Measurements from ENCODE around the gene VKORC1L1. TPM values are rescaled to one million over a fixed set of nuclear protein-coding genes. Genes with fewer than 3 reads are reported as not detected.
"Not testable (repeated sequence)": the region's sequence is repeated elsewhere in the genome, so short reads cannot be mapped to it uniquely, and the experiment has no call there.

The VKORC1L1 gene
- polyA plus RNA-seq, 1 donor from 2014 or later, result 18.2 TPM

DNA sequence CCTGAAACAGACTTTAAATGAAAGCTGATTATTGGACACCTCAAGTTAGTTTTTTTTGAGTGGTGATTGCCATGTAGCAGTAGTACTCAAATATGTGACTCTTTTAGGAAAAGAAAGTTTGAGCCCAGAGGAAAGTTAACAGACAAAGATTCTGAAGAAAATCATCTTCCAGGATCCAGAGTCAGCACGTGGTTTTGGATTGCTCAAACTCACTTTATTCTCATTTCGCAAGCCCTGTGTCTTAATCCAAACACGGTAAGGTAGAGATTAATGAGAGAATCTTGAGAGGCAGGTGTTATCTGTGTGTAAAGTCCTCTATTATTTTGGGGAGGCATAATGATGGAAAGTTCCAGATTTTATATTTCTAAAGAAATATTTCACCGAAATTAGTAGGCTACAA lies 2.8 kb downstream of the VKORC1L1 start:
- not testable (repeated sequence) for H3K79me2 ChIP-seq (replicated peaks; ENCODE audit: insufficient read depth, low read length); H3K9me2 ChIP-seq (ENCODE audit: insufficient read depth, low read length)

DNA sequence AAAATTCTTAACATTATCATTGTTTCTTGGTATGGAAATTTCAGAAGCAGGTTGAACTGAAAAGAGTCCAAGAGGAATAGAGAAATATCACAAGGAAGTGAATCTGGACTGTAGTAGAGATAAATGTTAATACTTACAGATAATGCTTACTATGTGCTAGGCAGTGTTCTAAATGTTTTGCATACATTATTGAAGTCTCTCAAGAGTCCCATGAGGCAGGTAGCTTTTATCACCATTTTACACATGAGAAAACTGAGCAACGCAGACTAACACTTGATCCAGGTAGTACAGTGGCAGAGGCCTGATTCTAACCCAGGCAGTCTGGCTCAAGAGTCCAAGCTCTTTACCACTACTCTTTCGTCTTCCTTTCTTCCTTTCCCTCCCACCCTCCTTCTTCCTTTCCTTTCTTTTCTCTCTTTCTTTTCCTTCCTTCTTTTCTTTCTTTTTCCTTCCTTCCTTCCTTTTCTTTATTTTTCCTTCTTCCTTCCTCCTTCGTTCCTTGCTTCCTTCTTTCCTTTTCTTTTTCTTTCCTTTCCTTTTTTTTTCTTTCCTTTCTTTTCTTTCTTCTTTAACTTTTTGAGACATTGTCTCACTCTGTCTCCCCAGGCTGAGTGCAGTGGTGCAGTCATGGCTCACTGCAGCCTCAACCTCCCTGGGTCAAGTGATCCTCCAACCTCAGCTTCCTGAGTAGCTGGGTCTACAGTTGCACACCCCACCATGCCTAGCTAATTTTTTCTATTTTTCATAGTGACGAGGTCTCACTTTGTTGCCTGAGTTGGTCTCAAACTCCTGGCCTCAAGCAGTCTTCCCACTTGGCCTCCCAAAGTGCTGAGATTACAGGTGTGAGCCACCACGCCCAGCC lies 6.6 kb downstream of the VKORC1L1 start:
- not testable (repeated sequence) for H3K9me2 ChIP-seq (ENCODE audit: insufficient read depth, low read length); H3K9me3 ChIP-seq (ENCODE audit: low read length); H3K9ac ChIP-seq (ENCODE audit: low read length); H2AFZ ChIP-seq (ENCODE audit: low read depth, low read length); H3K4me2 ChIP-seq (ENCODE audit: low read length); H4K20me1 ChIP-seq (ENCODE audit: insufficient read depth); H3K79me2 ChIP-seq (replicated peaks; ENCODE audit: insufficient read depth, low read length); H3K4me3 ChIP-seq (ENCODE audit: low read length); H3K27ac ChIP-seq (ENCODE audit: low read length); H3K27me3 ChIP-seq (ENCODE audit: insufficient read depth, low read depth, low read length); H3K36me3 ChIP-seq (ENCODE audit: insufficient read depth, low read length); H3F3A ChIP-seq (ENCODE audit: insufficient read depth, low read length, poor library complexity, severe bottlenecking)

More for the DNA sequence above, 2.8 kb downstream of the VKORC1L1 start:
- H3K27me3 ChIP-seq (ENCODE audit: insufficient read depth, low read depth, low read length); H2AFZ ChIP-seq (ENCODE audit: low read depth, low read length); H3K9ac ChIP-seq (ENCODE audit: low read length); H3K27ac ChIP-seq (ENCODE audit: low read length); H3K4me3 ChIP-seq (ENCODE audit: low read length); H4K20me1 ChIP-seq (ENCODE audit: insufficient read depth); H3F3A ChIP-seq (ENCODE audit: insufficient read depth, low read length, poor library complexity, severe bottlenecking); H3K9me3 ChIP-seq (ENCODE audit: low read length); H3K36me3 ChIP-seq (ENCODE audit: insufficient read depth, low read length); H3K4me2 ChIP-seq (ENCODE audit: low read length): not testable (repeated sequence)

DNA sequence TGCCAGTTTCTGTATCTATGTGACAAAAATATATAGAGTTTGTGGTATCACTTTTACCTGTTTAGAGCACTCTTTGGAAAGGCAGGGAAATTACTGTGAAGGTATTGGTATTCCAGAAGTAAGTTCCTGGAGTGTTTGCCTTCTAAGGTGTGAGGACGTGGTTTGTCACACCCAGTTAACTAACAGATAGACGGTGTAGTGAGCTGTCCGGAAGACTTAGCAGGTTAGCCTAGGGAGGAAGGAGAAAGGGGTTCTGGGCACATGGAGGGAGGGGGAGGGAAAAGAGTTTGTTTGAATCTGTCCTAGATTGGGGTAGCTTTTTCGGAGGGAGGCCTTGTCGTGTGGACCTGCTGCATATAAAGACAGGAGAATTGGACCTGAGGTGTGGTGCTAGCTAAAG lies 7.4 kb downstream of the VKORC1L1 start:
- not testable (repeated sequence) for H3K36me3 ChIP-seq (ENCODE audit: insufficient read depth, low read length); H3K79me2 ChIP-seq (replicated peaks; ENCODE audit: insufficient read depth, low read length)

DNA sequence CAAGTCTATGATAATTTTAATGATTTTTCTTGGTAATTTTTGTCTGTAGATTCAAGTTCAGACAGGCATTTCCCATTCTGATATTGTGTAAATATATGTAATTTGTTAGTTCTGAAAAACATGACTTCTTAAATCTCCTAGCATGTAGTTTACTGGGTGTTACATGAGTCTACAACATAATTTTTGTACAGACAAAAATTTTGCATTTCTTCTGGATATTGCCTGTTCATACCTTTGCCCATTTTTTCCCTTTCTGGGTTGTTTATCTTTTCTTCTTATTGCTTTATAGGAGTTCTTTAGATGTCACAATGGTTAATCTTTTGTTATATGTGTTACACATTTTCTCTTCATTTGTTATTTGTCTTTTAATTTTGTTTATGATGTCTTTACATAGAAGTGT lies 12.1 kb downstream of the VKORC1L1 start:
- H3F3A ChIP-seq (ENCODE audit: insufficient read depth, low read length, poor library complexity, severe bottlenecking); H3K79me2 ChIP-seq (replicated peaks; ENCODE audit: insufficient read depth, low read length); H4K20me1 ChIP-seq (ENCODE audit: insufficient read depth); H3K27me3 ChIP-seq (ENCODE audit: insufficient read depth, low read depth, low read length); H3K27ac ChIP-seq (ENCODE audit: low read length); H3K9me2 ChIP-seq (ENCODE audit: insufficient read depth, low read length); H2AFZ ChIP-seq (ENCODE audit: low read depth, low read length); H3K36me3 ChIP-seq (ENCODE audit: insufficient read depth, low read length); H3K9ac ChIP-seq (ENCODE audit: low read length); H3K9me3 ChIP-seq (ENCODE audit: low read length); H3K4me3 ChIP-seq (ENCODE audit: low read length); H3K4me2 ChIP-seq (ENCODE audit: low read length): not testable (repeated sequence)

More for the DNA sequence above, 7.4 kb downstream of the VKORC1L1 start:
- not testable (repeated sequence) for H3K9me2 ChIP-seq (ENCODE audit: insufficient read depth, low read length); H3K4me2 ChIP-seq (ENCODE audit: low read length); H3K9ac ChIP-seq (ENCODE audit: low read length); H3K27me3 ChIP-seq (ENCODE audit: insufficient read depth, low read depth, low read length); H3K27ac ChIP-seq (ENCODE audit: low read length); H2AFZ ChIP-seq (ENCODE audit: low read depth, low read length); H3K9me3 ChIP-seq (ENCODE audit: low read length); H3K4me3 ChIP-seq (ENCODE audit: low read length); H3F3A ChIP-seq (ENCODE audit: insufficient read depth, low read length, poor library complexity, severe bottlenecking); H4K20me1 ChIP-seq (ENCODE audit: insufficient read depth)

DNA sequence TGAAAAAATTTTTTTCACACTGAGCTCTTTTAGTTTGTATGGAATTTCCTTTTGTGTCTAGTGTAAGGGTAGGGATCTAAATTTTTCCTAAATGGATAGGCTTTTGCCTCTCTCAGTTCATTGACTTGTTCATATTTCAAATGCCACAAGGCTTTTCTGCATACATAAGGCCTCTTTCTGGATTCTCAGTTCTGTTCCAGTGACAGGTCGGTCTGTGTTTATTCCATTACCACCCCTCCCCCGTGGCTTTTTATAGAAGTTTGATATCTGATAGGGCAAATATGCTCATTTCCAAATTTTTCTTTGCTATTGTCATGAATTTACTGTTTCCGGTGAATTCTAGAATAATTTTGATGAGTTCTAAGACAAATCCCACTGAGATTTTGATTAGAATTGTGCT lies 12.7 kb downstream of the VKORC1L1 start:
- not testable (repeated sequence) for H3K9ac ChIP-seq (ENCODE audit: low read length); H3K79me2 ChIP-seq (replicated peaks; ENCODE audit: insufficient read depth, low read length); H3K27me3 ChIP-seq (ENCODE audit: insufficient read depth, low read depth, low read length); H3K36me3 ChIP-seq (ENCODE audit: insufficient read depth, low read length); H3K27ac ChIP-seq (ENCODE audit: low read length); H3K9me2 ChIP-seq (ENCODE audit: insufficient read depth, low read length); H3F3A ChIP-seq (ENCODE audit: insufficient read depth, low read length, poor library complexity, severe bottlenecking); H4K20me1 ChIP-seq (ENCODE audit: insufficient read depth); H3K4me2 ChIP-seq (ENCODE audit: low read length); H3K9me3 ChIP-seq (ENCODE audit: low read length); H3K4me3 ChIP-seq (ENCODE audit: low read length); H2AFZ ChIP-seq (ENCODE audit: low read depth, low read length)

DNA sequence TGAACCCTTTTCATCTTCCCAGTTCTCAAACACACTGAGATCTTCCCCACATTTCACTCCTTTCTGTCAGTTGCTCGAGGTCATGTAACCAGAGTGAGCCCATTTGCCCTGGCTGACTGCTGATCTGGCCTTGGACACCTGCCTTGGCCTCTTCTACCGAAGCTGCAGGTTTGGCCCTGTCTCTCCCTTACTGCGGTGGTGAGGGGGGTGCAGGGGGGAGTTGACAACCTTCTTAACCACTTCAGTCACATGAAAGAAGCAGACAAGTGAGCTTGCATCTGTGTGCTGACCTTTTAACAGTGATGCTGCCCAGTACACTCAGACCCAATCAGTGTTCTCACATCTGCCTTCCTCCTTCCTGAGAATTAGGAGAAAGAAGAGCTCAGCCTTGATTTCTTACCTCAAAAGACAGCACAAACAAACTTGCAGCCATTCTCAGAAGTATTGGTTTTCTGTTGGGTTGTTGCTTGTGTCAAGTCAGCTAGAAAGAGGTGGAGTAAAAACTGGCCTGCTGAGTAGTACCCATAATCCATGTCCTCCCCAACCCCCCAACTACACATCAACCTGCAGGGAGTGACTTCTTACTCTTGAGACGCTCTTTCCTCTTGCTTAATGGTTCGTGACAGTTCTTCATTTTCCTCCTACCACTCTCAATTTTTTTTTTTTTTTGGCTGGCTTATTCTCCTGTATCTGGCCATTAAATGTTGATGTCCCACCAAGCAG lies 15.7 kb downstream of the VKORC1L1 start:
- H3K9ac ChIP-seq (ENCODE audit: low read length); H3K9me2 ChIP-seq (ENCODE audit: insufficient read depth, low read length); H3K4me2 ChIP-seq (ENCODE audit: low read length); H3K4me3 ChIP-seq (ENCODE audit: low read length); H2AFZ ChIP-seq (ENCODE audit: low read depth, low read length); H3K27ac ChIP-seq (ENCODE audit: low read length); H3K9me3 ChIP-seq (ENCODE audit: low read length); H3K79me2 ChIP-seq (replicated peaks; ENCODE audit: insufficient read depth, low read length); H3K36me3 ChIP-seq (ENCODE audit: insufficient read depth, low read length); H4K20me1 ChIP-seq (ENCODE audit: insufficient read depth); H3F3A ChIP-seq (ENCODE audit: insufficient read depth, low read length, poor library complexity, severe bottlenecking); H3K27me3 ChIP-seq (ENCODE audit: insufficient read depth, low read depth, low read length): not testable (repeated sequence)

DNA sequence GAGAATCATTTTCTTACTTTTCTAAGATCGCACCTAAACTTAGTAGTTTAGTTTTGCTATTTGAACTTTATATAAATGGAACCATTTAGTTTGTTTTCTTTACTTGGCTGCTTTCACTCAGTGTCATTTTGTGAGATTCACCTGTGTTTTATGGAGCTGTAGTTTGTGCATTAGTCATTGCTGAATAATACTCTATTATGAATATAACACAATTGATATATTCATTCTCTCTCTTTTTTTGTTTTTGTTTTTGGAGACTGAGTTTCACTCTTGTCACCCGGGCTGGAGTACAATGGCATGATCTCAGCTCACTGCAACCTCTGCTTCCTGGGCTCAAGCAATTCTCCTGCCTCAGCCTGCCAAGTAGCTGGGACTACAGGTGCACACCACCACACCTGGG lies 16.8 kb downstream of the VKORC1L1 start:
- H3K4me2 ChIP-seq (ENCODE audit: low read length), result not testable (repeated sequence)

More for the DNA sequence above, 16.8 kb downstream of the VKORC1L1 start:
- not testable (repeated sequence) for H3K4me3 ChIP-seq (ENCODE audit: low read length); H3K9ac ChIP-seq (ENCODE audit: low read length); H3K79me2 ChIP-seq (replicated peaks; ENCODE audit: insufficient read depth, low read length); H3K27ac ChIP-seq (ENCODE audit: low read length); H3K36me3 ChIP-seq (ENCODE audit: insufficient read depth, low read length); H3K9me3 ChIP-seq (ENCODE audit: low read length); H2AFZ ChIP-seq (ENCODE audit: low read depth, low read length); H3F3A ChIP-seq (ENCODE audit: insufficient read depth, low read length, poor library complexity, severe bottlenecking); H4K20me1 ChIP-seq (ENCODE audit: insufficient read depth); H3K9me2 ChIP-seq (ENCODE audit: insufficient read depth, low read length); H3K27me3 ChIP-seq (ENCODE audit: insufficient read depth, low read depth, low read length)

Data from neural cell (in vitro differentiated cells).